ENCODE measurements around the gene COL6A3. TPM values are rescaled to one million over a fixed set of nuclear protein-coding genes. Genes with fewer than 3 reads are reported as not detected.

Gene COL6A3
- total RNA-seq, 1 donor from 2014 or later = 409 TPM

- no peak for DNase-seq (ENCODE audit: low spot score)
Observed at GRCh38 chr2:237298151-237299118, 115.5 kb downstream of the COL6A3 start.

DNA sequence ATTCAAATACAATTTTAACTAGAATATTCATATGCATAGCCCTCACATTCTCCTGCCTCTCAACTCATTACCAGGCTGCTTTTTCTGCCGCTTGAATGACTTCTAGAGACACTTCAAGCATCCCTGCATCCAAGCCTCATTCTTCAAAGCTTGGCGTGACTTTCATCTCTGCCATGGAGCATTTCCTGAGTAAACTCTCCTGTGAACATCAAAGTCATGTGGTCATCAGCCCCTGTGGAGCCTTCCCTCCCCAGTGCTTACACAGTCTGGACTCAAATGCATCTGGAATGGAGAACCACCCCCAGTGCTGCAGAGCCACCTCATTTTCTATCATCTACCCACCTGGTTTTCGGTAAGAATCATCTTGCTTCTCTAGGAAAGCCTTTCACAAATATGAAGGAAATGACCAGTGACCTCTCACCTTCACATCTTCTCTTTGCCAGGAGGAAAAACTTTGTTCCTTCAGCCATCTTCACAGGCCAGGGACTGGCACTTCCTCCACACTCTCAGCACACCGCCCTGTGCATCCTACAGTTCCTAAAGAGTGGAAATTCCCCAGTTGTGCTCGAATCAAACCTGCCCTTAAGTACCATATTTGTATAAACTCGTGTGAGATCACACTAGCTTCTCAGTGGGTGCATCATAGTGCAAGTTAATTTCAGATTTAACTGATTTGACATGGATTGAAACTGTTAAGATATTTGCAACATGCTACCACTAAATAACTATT, 116.4 kb downstream of the COL6A3 start:
- DNase-seq (ENCODE audit: low spot score) = no peak

DNA sequence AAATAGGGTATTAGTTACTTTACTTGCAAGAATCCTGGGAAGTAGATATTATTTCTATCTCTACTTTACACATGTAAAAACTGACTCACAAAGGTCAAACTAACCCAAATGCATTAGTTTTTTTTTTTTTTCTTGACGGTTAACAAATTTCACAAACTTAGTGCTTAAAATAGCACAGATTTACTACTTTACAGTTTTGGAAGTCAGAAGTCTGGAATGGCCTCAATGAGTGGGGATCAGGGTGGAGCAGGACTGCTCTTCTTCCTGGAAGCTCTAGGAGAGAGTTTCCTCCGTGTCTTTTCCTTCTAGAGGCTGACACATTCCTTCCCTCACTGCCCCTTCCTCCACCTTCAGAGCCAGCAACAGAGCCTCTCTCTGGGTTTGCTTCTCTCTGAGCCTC, 117.2 kb downstream of the COL6A3 start:
- no peak for DNase-seq (ENCODE audit: low spot score)

DNA sequence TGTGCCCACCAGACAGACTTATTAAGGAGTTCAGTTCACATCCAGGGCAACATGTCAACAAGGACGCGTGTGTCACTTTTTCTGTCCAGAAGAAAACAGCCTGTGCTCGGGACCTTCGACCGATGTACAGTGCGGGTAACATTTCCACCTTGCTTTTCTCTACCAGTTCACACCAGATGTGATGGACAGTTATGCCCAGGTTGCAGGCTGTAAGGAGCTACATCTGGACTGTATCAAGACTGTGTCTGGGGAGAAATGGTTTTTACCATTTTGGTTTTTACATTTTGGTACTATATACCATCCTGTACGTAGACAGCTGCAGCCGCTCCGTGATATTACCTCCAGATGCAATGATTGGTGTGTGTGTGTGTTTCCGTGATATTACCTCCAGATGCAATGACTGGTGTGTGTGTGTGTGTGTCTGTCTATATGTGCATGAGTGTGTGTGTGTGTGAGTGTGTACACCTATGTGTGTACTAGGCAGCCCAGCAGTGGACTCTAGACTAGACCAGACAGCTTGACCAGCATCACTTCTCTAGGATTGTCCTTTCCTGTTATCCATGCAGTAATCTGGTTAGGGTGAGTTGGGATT, 118.0 kb downstream of the COL6A3 start:
- DNase-seq (ENCODE audit: low spot score) = no peak

DNA sequence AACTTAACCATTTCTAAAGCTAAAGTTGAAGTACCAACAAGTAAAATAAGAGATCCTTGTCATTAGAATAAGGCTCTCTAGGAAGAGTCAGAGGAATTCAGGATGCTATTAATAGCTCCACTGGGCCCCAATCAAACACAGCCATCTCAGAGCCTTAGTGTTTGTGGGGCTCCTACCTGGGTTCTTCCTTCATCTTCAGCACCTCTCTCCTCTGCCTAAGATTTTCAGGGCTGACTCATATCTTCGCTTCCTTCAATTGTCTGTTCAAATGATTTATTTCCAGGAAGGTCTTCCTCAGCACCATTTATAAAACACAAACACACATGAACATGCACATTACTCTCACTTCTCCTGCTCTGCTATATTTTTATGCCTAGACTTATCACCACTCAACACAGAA, 119.5 kb downstream of the COL6A3 start:
- DNase-seq (ENCODE audit: low spot score) = no peak

- no peak for DNase-seq (ENCODE audit: low spot score)
Observed at GRCh38 chr2:237293978-237294377, 120.0 kb downstream of the COL6A3 start.

DNA sequence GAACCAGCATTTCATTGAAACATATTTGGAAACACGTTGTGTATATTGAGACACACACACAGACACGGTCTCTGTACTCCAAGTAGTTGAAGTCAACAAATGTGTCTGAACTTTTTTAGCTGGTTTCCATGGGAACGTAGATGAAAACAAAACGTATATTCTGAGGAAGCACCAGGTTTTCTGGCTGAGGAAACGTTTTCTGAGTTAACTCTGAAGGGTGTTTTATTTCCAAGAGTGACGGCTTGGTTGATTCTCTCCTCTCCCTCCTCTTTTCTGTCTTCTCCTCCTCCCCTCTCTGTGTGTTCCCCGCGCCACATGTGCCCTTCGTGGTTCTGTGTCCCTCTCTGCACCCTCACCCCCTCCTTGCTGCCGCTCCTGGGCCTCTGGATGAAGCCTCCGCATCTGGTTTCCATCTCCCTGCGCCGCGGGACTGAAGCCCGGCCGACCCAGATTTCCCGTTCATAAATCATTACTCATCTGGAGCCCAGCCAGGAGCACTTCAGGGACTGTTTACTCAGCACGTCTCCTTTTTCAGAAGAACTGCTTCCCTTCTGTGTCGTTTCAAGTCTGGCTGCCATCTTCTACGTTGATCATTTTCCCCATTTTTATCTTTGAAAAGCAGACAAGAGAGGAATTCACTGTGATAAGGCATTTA, 122.7 kb downstream of the COL6A3 start:
- no peak for DNase-seq (ENCODE audit: low spot score)

DNA sequence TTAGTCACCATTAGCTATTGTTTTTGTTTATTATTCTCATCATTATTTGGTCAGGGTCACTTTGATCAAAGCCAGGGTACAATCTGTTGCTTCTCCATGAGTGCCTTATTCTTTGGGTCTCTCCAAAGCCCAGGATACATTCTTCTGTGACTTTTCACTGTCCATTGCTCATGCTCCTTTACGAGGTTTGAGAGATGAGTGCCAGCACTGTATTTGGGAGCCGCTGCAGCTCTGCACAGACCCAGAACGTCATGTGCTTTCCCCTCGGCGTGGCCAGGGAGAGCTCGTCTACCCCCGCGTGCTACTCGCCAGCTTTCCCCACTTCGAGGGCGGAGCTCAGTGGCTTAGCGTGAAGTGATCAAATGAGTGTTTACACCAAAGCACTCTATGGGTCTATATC, 123.7 kb downstream of the COL6A3 start:
- no peak for DNase-seq (ENCODE audit: low spot score)

- no peak for DNase-seq (ENCODE audit: low spot score)
Observed at GRCh38 chr2:237289139-237289538, 124.8 kb downstream of the COL6A3 start.

DNA sequence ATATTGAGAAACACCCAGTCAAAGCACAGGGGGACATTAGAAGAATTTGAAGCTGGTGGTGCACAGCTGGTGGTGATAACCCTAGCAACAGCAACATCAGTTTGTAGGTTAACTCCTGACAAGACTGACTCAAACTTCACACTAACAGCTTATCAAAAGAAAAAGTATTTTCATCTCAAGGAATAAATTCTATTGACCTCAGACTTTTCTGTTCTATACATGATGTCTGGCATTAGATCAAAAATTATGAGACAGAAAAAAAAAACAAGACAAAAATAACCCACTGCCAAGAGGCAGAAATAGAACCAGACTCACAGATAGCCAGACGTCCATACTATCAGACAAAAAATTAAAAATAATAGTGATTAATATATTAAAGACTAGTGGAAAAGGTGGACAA, 126.1 kb downstream of the COL6A3 start:
- DNase-seq (ENCODE audit: low spot score) = no peak

DNA sequence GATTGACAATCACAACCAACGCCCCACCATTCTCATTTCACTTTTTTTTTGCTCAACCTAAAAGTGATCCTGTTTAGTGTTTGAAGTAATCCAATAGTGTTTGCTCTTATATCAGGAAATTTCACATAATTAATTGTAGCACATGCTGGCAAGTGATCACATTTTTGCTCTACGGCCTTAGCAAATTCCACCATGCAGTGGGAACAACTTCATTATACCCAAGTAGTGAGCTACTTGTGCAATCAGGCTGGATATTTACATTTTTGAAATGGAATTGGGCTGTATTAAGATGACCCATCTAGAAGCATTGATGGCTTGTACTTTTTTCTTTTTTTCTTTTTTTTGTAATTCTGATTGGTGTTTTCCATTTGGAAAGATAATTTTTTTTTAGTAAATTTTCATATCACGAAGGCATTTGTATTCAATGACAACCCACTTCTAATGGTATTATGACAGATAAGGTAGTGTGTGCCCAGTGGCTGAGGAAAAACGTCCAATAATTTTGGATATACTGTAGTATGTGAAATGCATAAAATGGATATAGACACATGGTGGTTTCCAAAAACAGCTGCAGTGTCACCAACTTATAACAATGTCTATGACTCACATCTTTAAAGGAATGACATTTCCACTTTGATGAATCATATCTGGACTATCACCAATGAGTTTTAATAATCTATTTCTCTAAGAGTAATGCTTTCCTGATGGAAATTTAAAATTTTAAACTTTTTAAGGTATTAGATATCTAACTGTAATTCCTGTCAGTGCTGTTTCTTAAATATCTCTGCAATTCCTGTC, 130.6 kb downstream of the COL6A3 start:
- DNase-seq (ENCODE audit: low spot score) = no peak

GRCh38 chr2:237282568-237283128, 131.3 kb downstream of the COL6A3 start:
- DNase-seq (ENCODE audit: low spot score) = no peak

DNA sequence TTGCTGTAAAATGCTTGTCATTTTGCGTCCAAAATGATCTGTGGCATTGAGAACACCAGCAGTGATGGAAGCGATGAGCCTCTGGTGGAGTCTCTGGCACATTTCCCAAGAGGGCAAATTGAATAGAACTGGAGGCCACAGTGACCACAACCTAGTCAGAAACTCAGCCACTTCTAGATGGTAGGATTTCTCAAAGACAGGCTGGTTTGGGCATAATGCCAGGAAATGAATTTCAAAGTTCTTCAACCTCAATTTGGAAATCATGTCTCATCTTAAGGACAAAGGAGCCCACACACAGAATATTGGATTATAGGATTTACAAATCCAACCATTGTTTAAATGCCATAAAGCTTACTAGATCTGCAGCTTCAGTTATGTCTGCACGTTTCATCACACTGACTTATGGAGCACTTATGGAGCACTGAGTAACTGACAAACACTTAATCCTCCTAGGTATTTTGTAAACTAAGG, 132.1 kb downstream of the COL6A3 start:
- no peak for DNase-seq (ENCODE audit: low spot score)

DNA sequence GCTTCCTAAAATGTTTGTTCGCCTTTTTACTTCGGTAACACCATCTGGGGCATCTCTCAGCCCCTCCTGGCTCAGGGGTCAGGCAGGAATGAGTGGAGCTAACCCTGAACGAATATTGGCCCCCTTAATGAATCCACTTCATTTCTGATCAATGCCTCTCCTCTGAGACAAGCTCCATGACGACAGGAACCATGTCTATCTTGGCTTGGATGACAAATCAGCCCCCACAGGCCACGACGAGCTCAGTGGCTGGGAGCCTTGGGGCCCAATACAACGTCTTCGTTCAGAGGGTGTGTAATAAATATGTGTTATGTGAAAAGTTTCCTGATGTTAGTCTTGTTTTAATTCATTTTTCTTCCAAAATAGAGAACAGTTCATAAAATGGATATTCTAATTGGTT, 133.0 kb downstream of the COL6A3 start:
- no peak for DNase-seq (ENCODE audit: low spot score)

GRCh38 chr2:237280229-237280628, 133.7 kb downstream of the COL6A3 start:
- DNase-seq (ENCODE audit: low spot score) = no peak

GRCh38 chr2:237279012-237279768, 134.8 kb downstream of the COL6A3 start:
- DNase-seq (ENCODE audit: low spot score) = no peak

GRCh38 chr2:237278568-237278967, 135.4 kb downstream of the COL6A3 start:
- no peak for DNase-seq (ENCODE audit: low spot score)

DNA sequence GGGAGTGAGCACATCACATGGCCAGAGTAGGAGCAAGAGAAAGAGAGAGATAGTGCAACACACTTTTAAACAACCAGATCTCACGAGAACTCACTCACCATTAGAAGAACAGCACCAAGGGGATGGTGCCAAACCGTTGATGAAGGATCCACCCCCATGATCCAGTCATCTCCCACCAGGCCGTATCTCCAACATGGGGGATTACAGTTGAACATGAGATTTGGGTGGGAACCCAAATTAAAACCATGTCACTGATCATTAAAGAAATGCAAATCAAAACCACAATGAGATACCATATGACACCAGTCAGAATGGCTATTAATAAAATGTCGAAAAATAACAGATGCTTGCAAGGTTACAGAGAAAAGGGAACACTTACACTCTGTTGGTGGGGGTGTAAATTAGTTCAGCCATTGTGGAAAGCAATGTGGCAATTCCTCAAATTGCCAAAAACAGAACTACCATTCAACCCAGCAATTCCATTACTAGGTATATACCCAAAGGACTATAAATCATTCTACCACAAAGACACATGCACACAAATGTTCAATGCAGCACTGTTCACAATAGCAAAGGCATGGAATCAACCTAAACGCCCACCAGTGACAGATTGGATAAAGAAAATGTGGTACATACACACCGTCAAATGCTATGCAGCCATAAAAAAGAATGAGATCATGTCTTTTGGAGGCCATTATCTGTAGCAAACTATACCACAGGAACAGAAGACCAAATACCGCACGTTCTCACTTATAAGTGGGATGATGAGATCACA, 137.1 kb downstream of the COL6A3 start:
- no peak for DNase-seq (ENCODE audit: low spot score)
